Measurements from ENCODE around the gene CYP1A2. TPM values are rescaled to one million over a fixed set of nuclear protein-coding genes. Genes with fewer than 3 reads are reported as not detected.

CYP1A2 gene
- total and polyA plus RNA-seq, 2 donors (not counting 1 experiment from before 2014, with no cell fraction given), result not detected

- H3K4me1 Mint-ChIP-seq, result peaks cover 15% of the 10 kb centered on the region
- Histone ChIP-seq H3K4me1 (ENCODE audit: control insufficient read depth in 2 of 2, insufficient read depth in 2 of 2, low read length in 2 of 2) (peaks cover 14 to 16% of the 10 kb centered on the region in 2 donors), H3K36me3 (replicated peaks in 1 of 2; ENCODE audit: control extremely low read depth in 1 of 2, control insufficient read depth in 1 of 2, extremely low read depth in 1 of 2, insufficient read depth in 2 of 2, low read length in 1 of 2) (no peaks in the 10 kb centered on the region), H3K9ac (ENCODE audit: low read length) (no peak overlapping the region), H3K27ac (ENCODE audit: low read length in 2 of 2) (no peak overlapping the region), H3K79me2 (ENCODE audit: control insufficient read depth, insufficient read depth, low read length) (no peaks in the 10 kb centered on the region), H4K20me1 (ENCODE audit: control insufficient read depth, insufficient read depth, low read length, poor library complexity, severe bottlenecking) (no peaks in the 10 kb centered on the region), H3K4me3 (ENCODE audit: control extremely low read depth in 1 of 5, extremely low read depth in 1 of 5, insufficient read depth in 1 of 5, low read depth in 2 of 5, low read length in 4 of 5) (no peak overlapping the region), H3K27me3 (replicated peaks in 1 of 4; ENCODE audit: control extremely low read depth in 1 of 4, control insufficient read depth in 3 of 4, insufficient read depth in 4 of 4, low read length in 3 of 4) (peaks cover 0 to 35% (median 17%) of the 10 kb centered on the region in 4 experiments), H3K9me3 (ENCODE audit: control extremely low read depth in 1 of 3, control insufficient read depth in 2 of 3, insufficient read depth in 1 of 3, low read length in 2 of 3) (peaks cover 0 to 16% (median 0%) of the 10 kb centered on the region in 3 donors), H3K4me2 (replicated peaks; ENCODE audit: low read depth, low read length, poor library complexity, severe bottlenecking) (no peak overlapping the region), H2AFZ (ENCODE audit: insufficient read depth, low read depth, low read length, poor library complexity, severe bottlenecking) (no peak overlapping the region)
- H3K27me3 Mint-ChIP-seq, result peaks cover 44% of the 10 kb centered on the region
- CTCF ChIA-PET, result no interaction called here
- DNase-seq (no peak), ATAC-seq (ENCODE audit: low read depth) (no peak)
- no peaks in the 10 kb centered on the region for H3K9me3 Mint-ChIP-seq (ENCODE audit: insufficient read depth)
- H3K4me3 Mint-ChIP-seq, result no peak overlapping the region
- H3K27ac Mint-ChIP-seq, result no peak overlapping the region
- intact Hi-C loops (cut with micrococcal nuclease), result loop anchor here (2.0 kb wide), 1 partner anchor 27 kb away; the partner anchor contains the start of gene EDC3
- WGBS (ENCODE audit: insufficient coverage), result 88% methylated on average over 1 of the region's 1 CpG
- TF ChIP-seq EZH2 (IDR thresholded peaks at IDR 0.05; ENCODE audit: borderline replicate concordance, insufficient read depth, low read depth, low read length, poor library complexity, severe bottlenecking) (no peak), CTCF (IDR thresholded peaks at IDR 0.05) (no peak)
- POLR2A ChIA-PET, result no interaction called here
Observed at GRCh38 chr15:74723754-74724334, 24.8 kb upstream of the CYP1A2 start.

- Mint-ChIP-seq H3K4me1 (peaks cover 15% of the 10 kb centered on the region), H3K27me3 (peaks cover 44% of the 10 kb centered on the region), H3K9me3 (ENCODE audit: insufficient read depth) (no peaks in the 10 kb centered on the region), H3K27ac (no peak overlapping the region), H3K4me3 (peak overlapping the region; percentile 83)
- Histone ChIP-seq H3K4me3 (ENCODE audit: control extremely low read depth in 1 of 5, extremely low read depth in 1 of 5, insufficient read depth in 1 of 5, low read depth in 2 of 5, low read length in 4 of 5) (no peak overlapping the region), H3K27ac (ENCODE audit: low read length in 2 of 2) (no peak overlapping the region), H3K4me1 (ENCODE audit: control insufficient read depth in 2 of 2, insufficient read depth in 2 of 2, low read length in 2 of 2) (peaks cover 14 to 16% of the 10 kb centered on the region in 2 donors), H3K9ac (ENCODE audit: low read length) (no peak overlapping the region), H2AFZ (ENCODE audit: insufficient read depth, low read depth, low read length, poor library complexity, severe bottlenecking) (no peak overlapping the region), H3K4me2 (replicated peaks; ENCODE audit: low read depth, low read length, poor library complexity, severe bottlenecking) (no peak overlapping the region), H3K79me2 (ENCODE audit: control insufficient read depth, insufficient read depth, low read length) (no peaks in the 10 kb centered on the region), H4K20me1 (ENCODE audit: control insufficient read depth, insufficient read depth, low read length, poor library complexity, severe bottlenecking) (no peaks in the 10 kb centered on the region), H3K27me3 (replicated peaks in 1 of 4; ENCODE audit: control extremely low read depth in 1 of 4, control insufficient read depth in 3 of 4, insufficient read depth in 4 of 4, low read length in 3 of 4) (peaks cover 0 to 35% (median 17%) of the 10 kb centered on the region in 4 experiments), H3K9me3 (ENCODE audit: control extremely low read depth in 1 of 3, control insufficient read depth in 2 of 3, insufficient read depth in 1 of 3, low read length in 2 of 3) (peaks cover 0 to 16% (median 0%) of the 10 kb centered on the region in 3 donors), H3K36me3 (replicated peaks in 1 of 2; ENCODE audit: control extremely low read depth in 1 of 2, control insufficient read depth in 1 of 2, extremely low read depth in 1 of 2, insufficient read depth in 2 of 2, low read length in 1 of 2) (no peaks in the 10 kb centered on the region)
- DNase-seq (no peak), ATAC-seq (ENCODE audit: low read depth) (no peak)
- CTCF ChIA-PET, result interaction anchor here (1.7 to 2.0 kb wide), 2 partner anchors 44 to 90 kb away, joined by 4 to 8 read pairs; no protein-coding TSS in a partner anchor
- POLR2A ChIA-PET, result interaction anchor here (0.6 kb wide), 1 partner anchor 52 kb away, joined by 4 read pairs; no protein-coding TSS in a partner anchor
- intact Hi-C loops (cut with micrococcal nuclease), result loop anchor here (2.0 kb wide), 1 partner anchor 28 kb away; the partner anchor contains the start of gene EDC3
- TF ChIP-seq EZH2 (IDR thresholded peaks at IDR 0.05; ENCODE audit: borderline replicate concordance, insufficient read depth, low read depth, low read length, poor library complexity, severe bottlenecking) (no peak), CTCF (IDR thresholded peaks at IDR 0.05) (no peak)
Observed at GRCh38 chr15:74724570-74725224, 23.9 kb upstream of the CYP1A2 start.
